ENCODE measurements around the gene FNDC3B.

The FNDC3B gene

GRCh38 chr3:172201870-172202236 lies 162.5 kb downstream of the FNDC3B start:
- no peak for TF ChIP-seq CTCF (IDR thresholded peaks at IDR 0.05; ENCODE audit: low read length, missing control alignments)
- peak; percentile 96 for DNase-seq (ENCODE audit: low read depth)

GRCh38 chr3:172202797-172203196 lies 163.4 kb downstream of the FNDC3B start:
- no peak for DNase-seq (ENCODE audit: low read depth)
- H3K4me3 ChIP-seq (replicated peaks; ENCODE audit: low read depth, low read length) = no peak overlapping the region
- peak; percentile 12 for TF ChIP-seq CTCF (IDR thresholded peaks at IDR 0.05; ENCODE audit: low read length, missing control alignments)

More at GRCh38 chr3:172201870-172202236, 162.5 kb downstream of the FNDC3B start:
- no peak overlapping the region for H3K4me3 ChIP-seq (replicated peaks; ENCODE audit: low read depth, low read length)

GRCh38 chr3:172203522-172204258 lies 164.3 kb downstream of the FNDC3B start:
- no peak for DNase-seq (ENCODE audit: low read depth)
- TF ChIP-seq CTCF (IDR thresholded peaks at IDR 0.05; ENCODE audit: low read length, missing control alignments) = no peak
- H3K4me3 ChIP-seq (replicated peaks; ENCODE audit: low read depth, low read length) = no peak overlapping the region

- no peak for TF ChIP-seq CTCF (IDR thresholded peaks at IDR 0.05; ENCODE audit: low read length, missing control alignments)
- no peak for DNase-seq (ENCODE audit: low read depth)
- no peak overlapping the region for H3K4me3 ChIP-seq (replicated peaks; ENCODE audit: low read depth, low read length)
Measured at GRCh38 chr3:172204716-172205115, 165.3 kb downstream of the FNDC3B start.

GRCh38 chr3:172208586-172209332 lies 169.4 kb downstream of the FNDC3B start:
- no peak for TF ChIP-seq CTCF (IDR thresholded peaks at IDR 0.05; ENCODE audit: low read length, missing control alignments)
- H3K4me3 ChIP-seq (replicated peaks; ENCODE audit: low read depth, low read length) = no peak overlapping the region
- DNase-seq (ENCODE audit: low read depth) = no peak

GRCh38 chr3:172209333-172210321 lies 170.2 kb downstream of the FNDC3B start:
- TF ChIP-seq CTCF (IDR thresholded peaks at IDR 0.05; ENCODE audit: low read length, missing control alignments) = no peak
- DNase-seq (ENCODE audit: low read depth) = no peak
- H3K4me3 ChIP-seq (replicated peaks; ENCODE audit: low read depth, low read length) = no peak overlapping the region
